ENCODE results near the gene SMKR1.
A peak's percentile ranks its signal among the peaks of the same experiment; 100 is the strongest.
"Not testable (repeated sequence)": the region's sequence is repeated elsewhere in the genome, so short reads cannot be mapped to it uniquely, and the experiment has no call there.

The SMKR1 gene

GRCh38 chr7:129532375-129532774 lies 30.0 kb downstream of the SMKR1 start:
- no peak for TF ChIP-seq GABPA (IDR thresholded peaks at IDR 0.05; ENCODE audit: low read depth)
- no peak for TF ChIP-seq POLR2AphosphoS5 (IDR thresholded peaks at IDR 0.05; ENCODE audit: low read depth)
- TF ChIP-seq CTCF (IDR thresholded peaks at IDR 0.05; ENCODE audit: insufficient read depth, low read length): no peak
- TF ChIP-seq REST (IDR thresholded peaks at IDR 0.05; ENCODE audit: insufficient replicate concordance, low read depth): no peak
- no peaks in the 10 kb centered on the region for H3K27me3 ChIP-seq (ENCODE audit: insufficient read depth, poor library complexity, severe bottlenecking)
- H3K27ac ChIP-seq (replicated peaks): no peak overlapping the region
- no peak overlapping the region for H3K4me3 ChIP-seq (replicated peaks; ENCODE audit: insufficient read depth, low read length)
- DNase-seq (ENCODE audit: low read depth in 1 of 2, low spot score in 1 of 2): no peak

- not testable (repeated sequence) for H3K27ac ChIP-seq (replicated peaks); H3K4me3 ChIP-seq (replicated peaks; ENCODE audit: insufficient read depth, low read length); H3K27me3 ChIP-seq (ENCODE audit: insufficient read depth, poor library complexity, severe bottlenecking)
- peak; percentile 22; the same call in 1 of the 2 replicates for TF ChIP-seq SPI1 (IDR thresholded peaks at IDR 0.05; ENCODE audit: borderline replicate concordance, low read depth)
- DNase-seq (ENCODE audit: low read depth in 1 of 2, low spot score in 1 of 2): peak; percentile 21 to 67
Observed at GRCh38 chr7:129534558-129535274, 32.4 kb downstream of the SMKR1 start.

GRCh38 chr7:129535896-129536295 lies 33.6 kb downstream of the SMKR1 start:
- TF ChIP-seq CTCF (IDR thresholded peaks at IDR 0.05; ENCODE audit: insufficient read depth, low read length) (no peak), POLR2AphosphoS5 (IDR thresholded peaks at IDR 0.05; ENCODE audit: low read depth) (no peak)
- Histone ChIP-seq H3K4me3 (replicated peaks; ENCODE audit: insufficient read depth, low read length) (no peak overlapping the region), H3K27me3 (ENCODE audit: insufficient read depth, poor library complexity, severe bottlenecking) (no peaks in the 10 kb centered on the region), H3K27ac (replicated peaks) (no peak overlapping the region)
- peak in 1 of 2 experiments; percentile 23 for DNase-seq (ENCODE audit: low read depth in 1 of 2, low spot score in 1 of 2)

- TF ChIP-seq SPI1 (IDR thresholded peaks at IDR 0.05; ENCODE audit: borderline replicate concordance, low read depth) (no peak), REST (IDR thresholded peaks at IDR 0.05; ENCODE audit: insufficient replicate concordance, low read depth) (no peak), CTCF (IDR thresholded peaks at IDR 0.05; ENCODE audit: insufficient read depth, low read length) (no peak), POLR2AphosphoS5 (IDR thresholded peaks at IDR 0.05; ENCODE audit: low read depth) (no peak), GABPA (IDR thresholded peaks at IDR 0.05; ENCODE audit: low read depth) (no peak)
- Histone ChIP-seq H3K4me3 (replicated peaks; ENCODE audit: insufficient read depth, low read length) (no peak overlapping the region), H3K27ac (replicated peaks) (no peak overlapping the region), H3K27me3 (ENCODE audit: insufficient read depth, poor library complexity, severe bottlenecking) (no peaks in the 10 kb centered on the region)
- no peak for DNase-seq (ENCODE audit: low read depth in 1 of 2, low spot score in 1 of 2)
Observed at GRCh38 chr7:129536323-129536722, 34.0 kb downstream of the SMKR1 start.
